Astrocyte (in vitro differentiated cells and primary cell): Measurements from ENCODE around the gene BCKDHB.

Source experiments
- EZH2 ChIP-seq: IDR thresholded peaks from 2 replicates; pipeline ENCODE4 v1.6.1; 2012; ENCODE audit warnings: mild to moderate bottlenecking, low read length, inconsistent platforms; ENCODE audit not compliant: insufficient read depth
- TF ChIP-seq, protein P1 (sequence below): IDR thresholded peaks from 2 replicates; pipeline ENCODE4 v1.5.1; 2011; ENCODE audit warnings: low read depth, mild to moderate bottlenecking, inconsistent platforms, low read length, moderate library complexity; ENCODE audit not compliant: insufficient read depth

DNA sequence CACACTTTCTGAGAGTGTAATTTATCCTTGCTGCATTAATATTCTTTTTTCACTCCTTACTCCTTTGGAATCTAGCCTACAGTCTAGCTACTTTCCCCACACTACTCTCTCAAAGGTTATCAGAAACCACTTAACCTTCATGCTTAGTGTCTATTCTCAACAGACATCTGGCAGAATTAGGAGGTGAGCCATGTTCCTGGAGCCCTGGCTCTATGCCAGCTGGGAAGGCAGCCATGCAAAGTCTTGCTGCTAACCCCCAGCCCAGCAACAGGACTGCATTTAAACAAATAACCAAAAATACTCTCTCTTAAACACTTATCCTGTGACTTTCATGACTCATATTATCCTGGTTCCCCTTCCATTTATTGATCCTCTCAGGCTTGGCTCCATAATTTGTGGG, 260.2 kb downstream of the BCKDHB start:
- TF ChIP-seq, protein P1, sequence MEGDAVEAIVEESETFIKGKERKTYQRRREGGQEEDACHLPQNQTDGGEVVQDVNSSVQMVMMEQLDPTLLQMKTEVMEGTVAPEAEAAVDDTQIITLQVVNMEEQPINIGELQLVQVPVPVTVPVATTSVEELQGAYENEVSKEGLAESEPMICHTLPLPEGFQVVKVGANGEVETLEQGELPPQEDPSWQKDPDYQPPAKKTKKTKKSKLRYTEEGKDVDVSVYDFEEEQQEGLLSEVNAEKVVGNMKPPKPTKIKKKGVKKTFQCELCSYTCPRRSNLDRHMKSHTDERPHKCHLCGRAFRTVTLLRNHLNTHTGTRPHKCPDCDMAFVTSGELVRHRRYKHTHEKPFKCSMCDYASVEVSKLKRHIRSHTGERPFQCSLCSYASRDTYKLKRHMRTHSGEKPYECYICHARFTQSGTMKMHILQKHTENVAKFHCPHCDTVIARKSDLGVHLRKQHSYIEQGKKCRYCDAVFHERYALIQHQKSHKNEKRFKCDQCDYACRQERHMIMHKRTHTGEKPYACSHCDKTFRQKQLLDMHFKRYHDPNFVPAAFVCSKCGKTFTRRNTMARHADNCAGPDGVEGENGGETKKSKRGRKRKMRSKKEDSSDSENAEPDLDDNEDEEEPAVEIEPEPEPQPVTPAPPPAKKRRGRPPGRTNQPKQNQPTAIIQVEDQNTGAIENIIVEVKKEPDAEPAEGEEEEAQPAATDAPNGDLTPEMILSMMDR: no peak
- TF ChIP-seq EZH2: no peak
